ENCODE results near the gene MYL6.
"Not testable (repeated sequence)": the region's sequence is repeated elsewhere in the genome, so short reads cannot be mapped to it uniquely, and the experiment has no call there.

Gene MYL6
- 304 to 335 reads per million in 2 donors for total RNA-seq

DNA sequence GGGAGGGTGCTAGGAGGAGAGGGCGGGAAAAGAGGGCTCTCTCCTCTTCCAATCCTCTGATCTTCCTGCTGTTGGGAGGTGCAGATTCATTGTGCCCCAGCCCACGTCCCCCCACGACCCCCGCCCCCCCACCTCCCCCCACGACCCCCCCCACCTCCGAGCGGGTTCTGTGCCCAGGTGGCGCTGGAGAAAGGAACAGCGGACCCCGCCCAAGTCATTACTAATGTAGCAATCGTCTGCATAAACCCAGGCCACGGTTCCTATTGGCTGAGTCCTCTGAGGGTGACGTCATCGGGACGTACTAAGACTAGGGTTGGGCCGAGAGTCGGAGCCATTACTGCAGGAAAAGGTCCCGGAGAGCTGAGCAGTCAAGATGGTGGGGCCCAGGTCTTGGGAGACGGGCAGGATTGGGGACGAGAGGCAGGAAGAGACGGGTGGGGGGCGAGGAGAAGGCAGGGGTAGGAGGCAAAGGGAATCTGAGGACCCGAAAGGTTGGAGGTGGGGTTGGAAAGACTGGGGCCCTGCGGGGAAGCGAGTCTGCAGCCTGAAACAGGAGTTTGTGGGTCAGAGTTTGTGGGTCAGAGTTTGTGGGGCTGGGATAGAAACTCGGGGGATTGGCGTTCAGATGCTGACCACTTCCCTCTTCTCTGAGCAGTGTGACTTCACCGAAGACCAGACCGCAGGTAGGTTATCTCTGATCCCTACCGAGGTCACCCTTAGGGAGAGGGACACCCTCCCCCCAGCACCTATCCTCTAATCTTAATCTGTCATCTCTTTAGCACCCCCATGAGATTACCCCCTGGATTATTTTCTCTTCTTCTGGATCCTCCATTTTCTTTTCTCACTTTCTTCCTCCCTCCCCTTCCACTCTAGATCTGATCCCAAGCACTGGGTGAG is at the start of gene MYL6:
MYL6 (plus strand) TSS at position 331 of the 897 bp plus-strand sequence; CDS start at position 374, 43 bp downstream.
- peak; percentile 85 for DNase-seq

DNA sequence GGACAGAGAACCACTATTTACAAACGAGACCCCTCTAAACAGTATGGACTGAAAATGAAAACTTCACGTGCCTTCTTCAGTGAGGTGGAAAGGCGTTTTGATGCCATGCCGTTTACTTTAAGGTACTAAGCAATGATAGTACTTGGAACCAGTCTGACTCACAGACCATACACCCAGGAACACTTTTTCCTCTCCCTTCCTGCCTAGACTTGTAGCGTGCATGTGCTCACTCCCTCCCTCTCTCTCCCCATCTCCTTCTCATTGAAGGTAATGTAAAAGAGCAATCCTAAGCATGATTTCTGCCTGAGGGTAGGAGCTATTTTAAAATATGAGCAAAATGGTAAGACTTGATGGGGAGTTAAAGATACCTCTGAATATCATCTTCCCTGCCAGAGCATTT is 47.6 kb upstream of the MYL6 start:
- no peak for DNase-seq

DNA sequence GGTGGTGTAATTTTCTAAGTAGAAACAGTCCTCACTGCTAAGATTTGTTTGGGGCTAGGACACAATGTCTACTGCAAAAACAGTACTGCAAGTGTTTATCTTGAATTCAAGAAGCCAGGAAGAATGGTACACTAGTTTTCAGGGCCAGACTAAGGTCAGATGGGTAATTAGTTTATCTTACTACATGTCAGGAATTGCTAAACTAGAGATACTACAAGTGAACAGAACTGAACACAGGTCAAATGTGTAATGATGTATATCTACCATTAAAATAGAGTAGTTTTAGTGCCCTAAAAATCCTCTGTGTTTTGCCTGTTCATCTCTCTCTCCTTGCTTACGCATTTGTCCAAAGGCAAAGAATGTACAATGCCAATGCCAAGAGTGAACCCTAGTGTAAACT is 44.1 kb upstream of the MYL6 start:
- DNase-seq: no peak

DNA sequence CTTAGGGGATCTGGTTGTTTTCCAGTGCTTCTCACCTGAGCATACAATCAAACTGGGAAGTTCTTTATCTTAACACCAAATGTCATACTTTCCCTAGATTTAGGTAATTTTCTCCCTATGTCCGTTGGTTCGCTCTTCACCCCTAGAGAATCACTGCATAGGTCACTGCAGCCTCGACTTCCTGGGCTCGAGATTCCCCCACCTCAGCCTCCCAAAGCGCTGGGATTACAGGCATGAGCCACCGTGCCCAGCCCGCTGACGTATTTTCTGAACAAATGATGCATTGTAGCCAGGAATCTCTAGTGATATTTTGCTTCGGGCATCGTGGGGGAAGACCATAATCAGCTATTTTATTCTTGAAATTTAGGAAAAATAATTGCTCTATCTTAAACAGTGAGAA is 42.8 kb upstream of the MYL6 start:
- no peak for DNase-seq

DNA sequence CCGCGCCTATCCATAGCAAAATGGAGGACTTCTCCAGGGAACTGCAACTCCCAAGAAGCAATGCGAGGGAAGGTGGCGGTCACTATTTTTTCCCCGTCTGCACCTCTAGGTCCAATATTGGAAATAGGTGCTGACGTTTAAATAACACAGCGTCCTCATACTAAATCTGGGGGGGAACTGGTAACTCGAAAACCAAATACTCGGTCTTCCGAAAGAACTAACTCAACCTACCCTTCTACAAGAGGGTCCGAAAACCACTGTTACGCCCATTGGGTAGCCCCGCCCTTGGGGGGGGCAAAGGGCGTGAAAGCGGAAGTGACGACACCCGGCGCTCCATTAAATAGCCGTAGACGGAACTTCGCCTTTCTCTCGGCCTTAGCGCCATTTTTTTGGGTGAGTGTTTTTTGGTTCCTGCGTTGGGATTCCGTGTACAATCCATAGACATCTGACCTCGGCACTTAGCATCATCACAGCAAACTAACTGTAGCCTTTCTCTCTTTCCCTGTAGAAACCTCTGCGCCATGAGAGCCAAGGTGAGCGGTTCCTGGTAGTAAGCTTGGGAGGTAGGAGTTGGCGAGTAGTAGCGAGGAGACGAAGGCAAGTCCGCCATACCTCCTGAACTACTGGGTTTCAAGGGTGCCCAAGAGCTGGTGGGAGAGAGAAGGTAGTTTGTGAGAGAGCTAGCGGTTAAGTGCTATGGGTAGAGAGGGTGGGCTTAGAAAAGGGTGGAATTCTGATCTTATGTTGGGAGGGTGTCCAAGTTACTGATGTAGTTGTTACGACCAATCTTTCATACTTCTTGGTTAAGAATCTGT is 41.7 kb upstream of the MYL6 start, which contains the start of gene RPL41:
RPL41 (plus strand) TSS at position 367 of the 815 bp plus-strand sequence.
- DNase-seq: peak; percentile 89

DNA sequence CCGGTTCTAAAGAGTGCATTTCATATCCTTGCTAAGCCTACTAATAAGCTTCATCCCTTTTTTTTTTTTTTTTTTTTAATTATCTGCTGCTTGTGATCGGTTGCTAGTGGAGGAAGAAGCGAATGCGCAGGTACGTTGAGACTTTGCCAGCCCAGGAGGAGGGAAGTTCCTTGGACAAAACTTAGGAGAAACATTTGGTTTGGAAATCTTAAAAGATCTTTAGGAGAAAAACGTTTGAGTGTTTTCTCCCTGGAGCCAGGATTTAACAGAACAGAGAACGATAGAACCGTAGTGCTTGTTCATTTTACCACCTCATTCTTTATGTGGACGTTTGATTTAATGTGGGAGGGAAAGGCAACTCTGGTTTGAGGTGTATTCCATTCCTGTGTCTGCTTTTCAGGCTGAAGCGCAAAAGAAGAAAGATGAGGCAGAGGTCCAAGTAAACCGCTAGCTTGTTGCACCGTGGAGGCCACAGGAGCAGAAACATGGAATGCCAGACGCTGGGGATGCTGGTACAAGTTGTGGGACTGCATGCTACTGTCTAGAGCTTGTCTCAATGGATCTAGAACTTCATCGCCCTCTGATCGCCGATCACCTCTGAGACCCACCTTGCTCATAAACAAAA is 41.0 kb upstream of the MYL6 start:
- DNase-seq: not testable (repeated sequence)

DNA sequence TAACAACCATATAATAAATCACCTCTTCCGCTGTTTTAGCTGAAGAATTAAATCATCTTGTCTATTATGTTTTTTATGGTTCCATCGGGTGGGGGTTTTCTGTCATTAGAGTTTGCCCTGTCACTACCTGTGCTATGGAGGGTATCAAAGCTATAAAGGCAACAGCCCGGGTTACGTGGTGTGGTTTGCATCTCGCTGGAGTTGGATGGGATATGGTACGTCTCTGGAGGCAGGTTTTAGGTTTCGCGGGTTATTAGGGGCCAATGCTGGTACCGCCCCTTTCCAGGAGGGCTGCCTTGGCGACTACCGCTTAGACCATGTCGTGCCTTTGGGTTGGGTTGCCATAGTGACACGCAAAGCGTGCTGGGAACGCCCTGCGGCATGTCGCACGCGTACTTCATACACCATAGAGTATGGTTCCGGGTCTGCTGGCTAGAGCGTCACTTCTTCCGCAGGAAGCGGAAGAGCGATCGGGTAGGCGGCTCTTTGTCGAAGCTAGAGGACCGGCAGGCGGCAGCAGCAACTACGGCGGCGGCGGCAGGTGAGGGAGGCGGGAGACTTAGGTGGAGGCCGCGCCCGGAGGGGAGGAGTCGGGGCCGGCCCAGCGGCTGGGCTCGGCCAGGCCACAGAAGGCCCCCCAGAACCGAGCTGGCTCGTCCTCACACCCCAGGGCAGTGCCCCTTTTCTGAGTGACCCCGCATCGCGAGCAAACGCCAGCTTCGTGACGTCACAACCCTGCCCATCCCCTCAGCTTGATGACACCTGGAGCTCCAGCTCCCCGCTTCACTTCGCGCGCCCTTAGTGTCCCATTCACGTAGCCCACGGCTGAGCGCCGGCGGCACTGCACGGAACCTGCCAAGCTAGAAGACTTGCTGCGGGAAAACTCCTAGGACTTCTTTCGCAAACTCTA is 40.1 kb upstream of the MYL6 start, which contains the start of gene ZC3H10:
ZC3H10 (plus strand) TSS at position 489 of the 910 bp plus-strand sequence. CDS start 2,297 bp downstream, outside the sequence.
- DNase-seq: peak; percentile 88

DNA sequence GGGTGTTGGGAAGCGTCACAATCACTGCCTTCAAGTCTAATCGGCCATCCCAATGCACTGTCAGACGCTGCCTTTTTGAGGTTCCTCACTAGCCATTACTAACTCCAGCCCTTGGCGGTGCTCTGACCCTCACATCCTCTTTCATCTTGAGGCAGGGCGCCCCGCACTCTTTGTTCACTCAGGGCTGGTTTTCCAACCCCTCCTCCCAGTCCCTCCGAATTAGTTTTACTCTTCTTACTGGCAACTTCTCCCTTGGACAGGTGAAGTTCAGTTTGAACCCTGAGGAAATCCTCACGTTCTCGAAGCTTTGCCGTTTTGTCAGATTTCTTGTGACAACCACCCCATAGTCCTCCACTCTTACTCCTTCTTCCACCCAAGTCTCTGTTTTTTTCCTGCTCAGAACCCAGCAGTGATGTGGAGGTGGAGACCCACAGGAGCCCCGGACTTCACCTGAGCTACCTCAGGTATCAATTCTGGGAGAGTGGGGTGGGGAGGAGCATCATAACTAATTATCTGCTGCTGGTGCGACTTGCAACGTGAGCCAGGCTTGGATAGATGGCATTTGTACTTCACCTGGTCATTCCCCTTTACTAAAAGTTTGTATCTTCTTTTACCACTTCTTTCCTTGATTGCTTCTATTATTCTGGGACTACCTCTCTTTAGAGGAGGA is 39.3 kb upstream of the MYL6 start:
- DNase-seq: no peak

DNA sequence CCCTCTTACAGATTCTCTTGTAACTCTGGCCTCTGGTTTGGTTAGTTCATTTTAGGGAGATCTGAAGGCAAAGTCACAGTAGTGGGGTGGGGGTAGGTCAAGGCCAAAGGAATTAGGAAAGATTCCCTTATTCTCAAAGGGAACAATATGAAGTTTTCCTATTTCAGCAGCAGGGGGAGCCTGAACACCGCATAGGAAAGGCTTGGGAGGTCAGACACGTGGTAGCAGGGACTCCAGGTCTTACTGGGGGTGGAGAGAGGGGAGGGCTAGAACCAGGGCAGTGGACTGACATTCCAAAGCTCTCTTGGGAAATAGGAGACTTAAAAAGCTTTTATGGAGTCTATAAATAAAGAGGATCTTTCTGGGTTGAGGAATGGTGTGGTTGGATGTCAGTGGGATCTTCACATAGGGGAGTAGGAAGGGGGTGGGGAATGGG is 38.8 kb upstream of the MYL6 start:
- DNase-seq: peak; percentile 37

DNA sequence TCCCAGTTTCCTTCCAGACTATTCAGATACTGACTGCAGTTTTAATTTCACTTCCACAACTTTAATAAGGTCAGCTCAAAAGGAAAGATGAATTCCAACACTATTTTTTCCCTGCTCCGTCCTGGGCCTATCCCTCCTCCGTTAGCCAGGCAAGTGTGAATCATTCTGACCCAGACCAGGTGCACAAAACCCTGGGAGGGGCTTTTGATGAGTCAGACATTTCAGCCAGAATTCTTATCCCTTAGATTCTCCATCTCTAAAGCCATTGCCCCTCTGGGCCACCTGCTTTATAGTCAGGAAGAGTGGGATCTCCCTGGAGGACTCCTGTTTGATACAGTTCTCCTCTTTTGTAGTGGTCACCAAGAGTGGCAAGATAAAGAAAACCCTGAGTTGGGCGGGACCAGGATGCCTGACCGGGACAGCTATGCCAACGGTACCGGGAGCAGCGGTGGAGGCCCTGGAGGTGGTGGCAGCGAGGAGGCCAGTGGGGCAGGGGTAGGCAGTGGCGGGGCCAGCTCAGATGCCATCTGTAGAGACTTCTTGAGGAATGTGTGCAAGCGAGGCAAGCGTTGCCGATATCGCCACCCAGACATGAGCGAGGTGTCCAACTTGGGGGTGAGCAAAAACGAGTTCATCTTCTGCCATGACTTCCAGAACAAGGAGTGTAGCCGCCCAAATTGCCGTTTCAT is 37.9 kb upstream of the MYL6 start:
- no peak for DNase-seq

DNA sequence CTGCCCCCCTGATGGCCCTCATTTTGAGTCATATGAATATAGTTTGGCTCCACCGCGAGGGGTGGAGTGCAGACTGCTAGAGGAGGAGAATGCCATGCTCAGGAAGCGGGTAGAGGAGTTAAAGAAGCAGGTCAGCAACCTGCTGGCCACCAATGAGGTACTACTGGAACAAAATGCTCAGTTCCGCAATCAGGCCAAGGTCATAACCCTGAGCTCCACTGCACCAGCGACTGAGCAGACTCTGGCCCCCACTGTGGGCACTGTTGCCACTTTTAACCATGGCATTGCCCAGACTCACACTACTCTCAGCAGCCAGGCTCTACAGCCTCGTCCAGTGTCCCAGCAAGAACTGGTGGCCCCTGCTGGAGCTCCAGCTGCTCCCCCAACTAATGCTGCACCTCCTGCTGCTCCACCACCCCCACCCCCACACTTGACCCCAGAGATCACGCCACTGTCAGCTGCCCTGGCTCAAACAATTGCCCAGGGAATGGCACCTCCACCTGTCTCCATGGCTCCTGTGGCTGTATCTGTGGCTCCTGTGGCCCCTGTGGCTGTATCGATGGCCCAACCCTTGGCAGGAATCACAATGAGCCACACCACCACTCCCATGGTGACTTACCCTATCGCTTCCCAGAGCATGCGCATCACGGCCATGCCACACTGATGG is 36.8 kb upstream of the MYL6 start:
- DNase-seq: no peak

DNA sequence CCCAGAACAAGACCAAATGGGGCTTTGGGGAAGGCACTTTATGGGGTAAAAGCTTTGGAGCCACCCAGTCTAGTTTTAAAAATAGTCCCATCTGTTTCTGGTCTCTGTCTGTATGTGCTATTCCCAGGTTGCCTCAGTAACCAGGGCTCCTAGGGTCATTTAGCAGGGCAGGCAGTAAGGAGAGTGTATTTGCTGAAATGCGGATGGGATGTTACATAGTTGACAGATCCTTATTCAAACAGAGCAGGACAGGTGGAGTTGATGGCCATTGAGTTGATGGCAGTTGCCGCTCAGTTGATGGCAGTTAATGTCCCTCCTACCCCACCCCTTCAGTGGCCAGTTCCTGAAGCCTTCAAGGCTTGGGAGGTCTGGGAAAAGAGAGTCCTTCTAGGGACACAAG is 35.5 kb upstream of the MYL6 start:
- no peak for DNase-seq

DNA sequence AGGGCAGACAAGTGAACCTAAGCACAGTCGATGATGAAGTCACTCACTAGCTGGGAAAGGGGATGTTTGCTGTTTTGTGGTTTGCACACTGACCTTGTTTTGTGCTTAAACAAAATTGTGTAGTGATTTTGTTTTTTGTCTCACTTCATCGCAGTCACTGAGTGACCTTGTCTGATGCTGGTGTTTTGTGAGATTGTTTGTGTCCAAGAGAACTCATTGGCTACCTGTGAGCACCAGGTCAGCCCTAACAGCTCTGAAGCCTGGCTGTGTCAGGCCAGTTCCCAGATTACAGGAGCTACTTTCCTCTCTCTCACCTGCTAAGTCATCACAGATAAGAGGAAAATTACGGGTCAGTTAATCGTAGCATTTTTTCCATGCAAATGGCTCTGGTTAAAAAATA is 34.0 kb upstream of the MYL6 start:
- DNase-seq: no peak

DNA sequence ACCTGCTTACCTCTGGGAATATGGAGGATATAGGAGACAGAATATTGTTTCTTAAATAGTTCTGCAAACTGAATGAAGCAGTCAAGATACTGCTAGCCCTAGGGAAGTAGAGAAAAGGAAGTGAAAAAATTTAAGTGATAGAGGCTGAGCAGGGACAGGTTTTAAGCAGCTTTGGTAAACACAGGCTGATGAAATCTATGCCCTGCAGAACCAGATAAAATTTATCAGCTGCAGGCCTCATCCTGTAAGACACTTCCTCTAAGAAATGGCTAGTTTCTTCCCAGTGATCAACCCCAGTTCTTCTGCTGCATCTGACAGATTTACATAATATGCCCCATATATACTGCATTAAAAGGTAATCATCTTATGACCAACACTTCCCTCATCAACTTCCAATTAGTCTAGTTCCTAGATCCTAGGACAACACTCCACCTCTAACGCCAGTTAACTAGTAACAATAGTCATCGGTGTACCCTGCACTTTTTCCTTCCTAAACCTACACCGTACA is 31.4 kb upstream of the MYL6 start:
- no peak for DNase-seq

DNA sequence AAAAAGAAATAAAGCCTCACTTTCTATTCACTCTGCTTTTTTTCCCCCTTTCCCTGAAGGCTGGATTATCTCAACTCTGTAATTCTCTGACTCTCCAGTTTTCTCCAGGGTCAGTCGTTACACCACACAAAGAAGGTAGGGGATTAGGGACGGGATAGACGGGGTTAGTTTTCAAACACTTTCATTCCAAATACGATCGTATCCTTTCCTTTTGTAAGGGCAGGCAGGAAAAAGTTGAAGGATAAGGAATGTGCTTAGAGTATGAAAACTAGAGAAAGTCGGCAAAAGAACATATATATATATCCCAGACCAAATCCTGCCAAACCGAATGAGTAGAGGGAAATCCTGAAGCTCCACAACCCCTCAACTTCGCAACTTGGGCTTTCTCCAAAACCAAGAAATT is 30.7 kb upstream of the MYL6 start:
- DNase-seq: no peak

DNA sequence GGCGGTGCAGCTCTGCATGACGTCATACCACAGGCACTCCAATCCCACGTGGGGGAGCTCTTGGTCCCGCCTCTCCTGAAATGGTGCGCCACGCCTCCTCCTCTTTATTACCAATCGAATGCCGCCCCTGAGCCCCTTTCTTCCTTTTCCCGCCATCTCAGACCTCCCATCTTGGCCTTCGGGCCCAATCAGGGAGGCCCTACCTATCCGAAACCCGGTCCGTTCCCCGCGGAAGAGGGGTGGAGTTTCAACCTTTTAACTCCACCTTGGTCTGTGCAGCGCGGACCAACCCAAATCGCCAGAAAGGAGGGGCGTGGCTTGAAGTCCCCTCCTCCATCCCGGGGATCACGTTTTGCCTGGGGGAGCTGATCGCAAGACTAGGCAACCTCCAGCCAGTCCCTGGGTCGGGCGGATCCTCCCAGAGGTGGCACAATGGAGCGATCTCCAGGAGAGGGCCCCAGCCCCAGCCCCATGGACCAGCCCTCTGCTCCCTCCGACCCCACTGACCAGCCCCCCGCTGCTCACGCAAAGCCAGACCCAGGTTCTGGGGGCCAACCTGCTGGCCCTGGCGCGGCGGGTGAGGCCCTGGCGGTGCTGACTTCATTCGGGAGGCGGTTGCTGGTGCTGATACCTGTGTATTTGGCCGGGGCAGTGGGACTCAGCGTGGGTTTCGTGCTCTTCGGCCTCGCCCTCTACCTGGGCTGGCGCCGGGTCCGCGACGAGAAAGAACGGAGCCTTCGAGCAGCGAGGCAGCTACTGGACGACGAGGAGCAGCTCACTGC is 30.1 kb upstream of the MYL6 start, which contains the start of gene ESYT1:
ESYT1 (plus strand) TSS at position 380 of the 782 bp plus-strand sequence; CDS start at position 433, 53 bp downstream.
- DNase-seq: peak; percentile 90

DNA sequence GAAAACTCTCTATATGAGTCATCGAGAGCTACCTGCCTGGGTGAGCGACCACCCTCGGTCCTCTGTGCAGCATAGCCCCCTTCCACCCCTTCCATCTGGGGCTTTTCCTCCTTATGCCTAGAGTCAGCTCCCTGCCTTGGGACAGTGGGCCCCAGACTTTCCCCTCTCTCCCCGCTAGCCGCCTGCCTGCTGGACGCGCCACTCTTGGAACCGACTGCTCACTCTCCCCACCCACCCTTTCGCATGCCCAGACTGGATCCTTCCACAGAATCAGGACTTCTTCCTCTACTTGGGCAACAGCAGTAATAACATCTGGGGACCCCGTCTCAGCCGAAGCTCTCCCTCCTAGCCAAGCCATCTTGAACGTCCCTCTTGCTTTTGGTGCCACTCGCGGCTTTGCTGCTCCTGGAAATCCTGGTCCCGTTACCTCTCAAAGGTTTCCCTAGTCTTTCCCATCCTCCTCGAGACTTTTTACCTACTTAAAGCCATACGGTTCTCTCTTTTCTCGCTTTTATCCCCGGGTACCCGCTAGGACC is 29.4 kb upstream of the MYL6 start:
- DNase-seq: no peak

DNA sequence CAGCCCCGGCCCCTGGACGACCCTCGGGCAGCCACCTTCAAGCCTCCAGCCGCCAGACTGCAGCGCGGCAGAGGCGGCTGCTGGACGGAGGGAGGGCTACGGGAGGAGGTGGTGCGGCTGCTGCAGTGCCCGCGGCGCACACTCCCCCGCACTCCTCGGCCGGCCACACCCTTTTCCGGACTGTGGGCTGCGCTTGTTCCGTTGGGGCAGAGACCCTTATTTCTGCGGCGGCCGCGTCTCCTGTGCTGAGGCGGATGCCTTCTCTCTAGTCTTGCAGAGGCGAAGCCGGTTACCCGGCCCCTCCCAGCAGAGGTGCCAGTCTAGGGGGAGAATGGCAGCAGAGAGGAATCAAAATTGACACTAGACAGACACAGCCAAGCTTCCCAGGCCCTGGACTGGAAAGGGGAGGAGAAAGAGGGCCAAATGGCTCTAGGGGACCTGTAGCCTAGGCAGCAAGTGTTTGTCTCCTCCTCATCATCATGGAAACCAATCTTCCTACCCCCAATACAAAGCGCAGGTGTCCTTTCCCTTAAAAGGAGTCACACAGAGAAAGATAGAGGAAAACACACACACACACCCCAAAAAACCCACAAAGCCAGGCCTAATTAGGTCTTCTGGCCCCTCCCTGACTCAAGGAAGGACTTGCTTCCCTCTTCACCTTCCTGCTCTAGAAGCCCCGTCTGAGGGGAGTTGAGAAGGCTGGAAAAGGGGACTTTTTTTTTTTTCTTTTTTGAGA is 28.8 kb upstream of the MYL6 start:
- peak; percentile 56 for DNase-seq
